Progenitor cell of endocrine pancreas (in vitro differentiated cells): ENCODE measurements around the gene SUCO. TPM values are rescaled to one million over a fixed set of nuclear protein-coding genes. Genes with fewer than 3 reads are reported as not detected.

Source experiments
- DNase-seq: peaks from one replicate; pipeline ENCODE4 v3.0.0; 2021; ENCODE audit warnings: low spot score; ENCODE audit not compliant: unreplicated experiment
- H3K27ac Mint-ChIP-seq: 2 replicates; pipeline ENCODE4 v1.8.0; 2021; ENCODE audit warnings: mild to moderate bottlenecking, moderate library complexity, mixed read lengths
- H3K27me3 Mint-ChIP-seq: 2 replicates; pipeline ENCODE4 v1.8.0; 2021; ENCODE audit warnings: mixed read lengths
- H3K36me3 Mint-ChIP-seq: 2 replicates; pipeline ENCODE4 v1.8.0; 2022; ENCODE audit warnings: mixed read lengths; ENCODE audit not compliant: insufficient read depth
- H3K4me1 Mint-ChIP-seq: 2 replicates; pipeline ENCODE4 v1.8.0; 2021; ENCODE audit warnings: low read depth, mixed read lengths
- H3K4me3 Mint-ChIP-seq: 2 replicates; pipeline ENCODE4 v1.8.0; 2021; ENCODE audit warnings: low read depth, mild to moderate bottlenecking, moderate library complexity, mixed read lengths
- H3K9me3 Mint-ChIP-seq: 2 replicates; pipeline ENCODE4 v1.8.0; 2021; ENCODE audit warnings: low read depth, mixed read lengths
- CTCF ChIP-seq: fragments of 200-600 bp; sonication (generic); IDR thresholded peaks from one replicate; pipeline ENCODE4 v1.5.0; 2021; ENCODE audit warnings: antibody characterized with exemption, mild to moderate bottlenecking; ENCODE audit not compliant: unreplicated experiment
- total RNA-seq: library from RNA; stranded (reverse); gene quantifications from 2 replicates; pipeline ENCODE4 v1.2.1, GENCODE V29; 2021

The SUCO gene
- total RNA-seq, 1 donor from 2014 or later: 58.0 TPM

- Mint-ChIP-seq H3K4me1 (peaks cover 39% of the 10 kb centered on the region), H3K4me3 (no peak overlapping the region), H3K27ac (peak overlapping the region; percentile 6), H3K27me3 (no peaks in the 10 kb centered on the region), H3K36me3 (no peaks in the 10 kb centered on the region), H3K9me3 (no peaks in the 10 kb centered on the region)
- DNase-seq: no peak
- TF ChIP-seq CTCF: no peak
Observed at GRCh38 chr1:172537827-172538391, 5.0 kb downstream of the SUCO start.

- H3K27ac Mint-ChIP-seq: no peak overlapping the region
Observed at GRCh38 chr1:172540635-172541034, 7.7 kb downstream of the SUCO start.

GRCh38 chr1:172544481-172545104 is 11.6 kb downstream of the SUCO start:
- no peak for TF ChIP-seq CTCF
- Mint-ChIP-seq H3K9me3 (no peaks in the 10 kb centered on the region), H3K4me3 (no peak overlapping the region), H3K36me3 (no peaks in the 10 kb centered on the region), H3K27me3 (no peaks in the 10 kb centered on the region), H3K27ac (no peak overlapping the region), H3K4me1 (peaks cover 28% of the 10 kb centered on the region)
- no peak for DNase-seq

More at GRCh38 chr1:172540635-172541034, 7.7 kb downstream of the SUCO start:
- Mint-ChIP-seq H3K4me1 (peaks cover 24% of the 10 kb centered on the region), H3K27me3 (no peaks in the 10 kb centered on the region), H3K36me3 (no peaks in the 10 kb centered on the region), H3K4me3 (no peak overlapping the region), H3K9me3 (no peaks in the 10 kb centered on the region)
- TF ChIP-seq CTCF: no peak
- no peak for DNase-seq

DNA sequence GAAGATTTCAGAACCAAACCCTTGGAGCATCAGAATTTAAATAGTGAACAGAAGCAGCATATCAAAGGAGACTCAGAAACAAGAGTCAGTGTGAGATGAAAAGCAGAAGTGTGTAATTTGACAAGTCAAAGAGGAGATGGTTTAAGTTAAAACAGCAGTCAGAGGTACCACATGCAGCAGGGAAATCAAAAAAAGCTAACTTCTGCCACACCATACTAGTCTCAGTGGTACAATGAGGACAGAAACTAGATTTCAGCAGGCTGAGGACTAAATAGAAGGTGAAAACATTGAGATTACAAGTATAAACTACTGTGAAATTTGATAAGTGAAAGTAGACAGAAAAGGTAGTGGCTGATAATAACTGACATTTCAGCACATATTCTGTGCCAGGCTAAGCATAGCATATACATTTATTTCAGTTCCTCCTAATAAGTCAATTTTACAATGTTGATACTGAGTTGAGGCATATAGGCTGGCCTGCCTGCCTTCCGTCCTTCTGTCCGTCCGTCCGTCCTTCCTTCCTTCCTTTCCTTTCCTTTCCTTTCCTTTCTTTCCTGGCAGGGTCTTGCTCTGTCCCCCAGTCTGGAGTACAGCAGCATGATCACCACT is 12.6 kb downstream of the SUCO start:
- Mint-ChIP-seq H3K27ac (no peak overlapping the region), H3K9me3 (no peaks in the 10 kb centered on the region), H3K4me1 (peaks cover 31% of the 10 kb centered on the region)

DNA sequence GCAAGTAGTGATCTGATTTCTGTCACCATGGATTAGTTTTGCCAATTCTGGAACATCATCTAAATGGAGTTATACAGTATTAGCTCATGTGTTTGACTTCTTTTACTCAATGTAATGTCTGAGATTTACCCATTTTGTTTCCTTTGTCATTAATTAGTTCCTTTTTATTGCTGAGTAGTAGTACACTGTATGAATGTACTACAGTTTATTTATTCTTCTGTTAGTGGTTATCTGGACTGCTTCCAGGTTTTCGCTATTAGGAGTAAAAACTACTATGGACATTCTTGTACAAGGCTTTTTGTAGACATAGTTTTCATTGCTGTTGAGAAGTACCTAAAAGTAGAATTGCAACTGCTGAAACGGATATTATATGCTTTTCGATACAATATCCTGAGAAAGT is 14.1 kb downstream of the SUCO start:
- Mint-ChIP-seq H3K27me3 (no peaks in the 10 kb centered on the region), H3K4me1 (peaks cover 32% of the 10 kb centered on the region), H3K4me3 (no peak overlapping the region), H3K27ac (no peak overlapping the region), H3K36me3 (no peaks in the 10 kb centered on the region), H3K9me3 (no peaks in the 10 kb centered on the region)
- TF ChIP-seq CTCF: no peak
- DNase-seq: no peak

More for the DNA sequence above, 12.6 kb downstream of the SUCO start:
- Mint-ChIP-seq H3K27me3 (no peaks in the 10 kb centered on the region), H3K4me3 (no peak overlapping the region), H3K36me3 (no peaks in the 10 kb centered on the region)
- DNase-seq: no peak
- TF ChIP-seq CTCF: no peak
